ENCODE results near the gene ERGIC2.
"Not testable (repeated sequence)": the region's sequence is repeated elsewhere in the genome, so short reads cannot be mapped to it uniquely, and the experiment has no call there.

The ERGIC2 gene

GRCh38 chr12:29299633-29300032, 81.3 kb downstream of the ERGIC2 start:
- DNase-seq (ENCODE audit: low read depth in 2 of 2) = no peak

- DNase-seq (ENCODE audit: low read depth in 2 of 2) = no peak
These were observed 89.7 kb downstream of the ERGIC2 start for GRCh38 chr12:29291226-29291625.

- DNase-seq (ENCODE audit: low read depth in 2 of 2) = not testable (repeated sequence)
These were observed 90.5 kb downstream of the ERGIC2 start for GRCh38 chr12:29290475-29290874.

- no peak for DNase-seq (ENCODE audit: low read depth in 2 of 2)
These were observed 92.9 kb downstream of the ERGIC2 start for GRCh38 chr12:29288031-29288430.

- DNase-seq (ENCODE audit: low read depth in 2 of 2) = no peak
These were observed 93.3 kb downstream of the ERGIC2 start for GRCh38 chr12:29287622-29288021.

Measured in stimulated activated CD4-positive, alpha-beta T cell treated with anti-CD3 and anti-CD28 coated beads, Interleukin-1b, Interleukin-23, amount 100 ng/mL, for 4 hours (primary cell).